Mesothelial cell of epicardium (in vitro differentiated cells): ENCODE data around the gene TGFBR1. TPM values are rescaled to one million over a fixed set of nuclear protein-coding genes. Genes with fewer than 3 reads are reported as not detected.

Experiments
- DNase-seq, 2 experiments: peaks; one replicate each; pipeline ENCODE4 v3.0.0; 2021; ENCODE audit warnings: low spot score in 2 of 2; ENCODE audit not compliant: unreplicated experiment in 2 of 2
- H3K27ac Mint-ChIP-seq: 2 replicates; pipeline ENCODE4 v1.8.0; 2021; ENCODE audit warnings: mixed read lengths
- H3K27me3 Mint-ChIP-seq: 2 replicates; pipeline ENCODE4 v1.8.0; 2021; ENCODE audit warnings: low read depth, mixed read lengths
- H3K36me3 Mint-ChIP-seq: 2 replicates; pipeline ENCODE4 v1.8.0; 2021; ENCODE audit warnings: mixed read lengths
- H3K4me1 Mint-ChIP-seq: 2 replicates; pipeline ENCODE4 v1.8.0; 2021; ENCODE audit warnings: mixed read lengths
- H3K4me3 Mint-ChIP-seq: 2 replicates; pipeline ENCODE4 v1.8.0; 2021; ENCODE audit warnings: mild to moderate bottlenecking, moderate library complexity, mixed read lengths
- H3K9me3 Mint-ChIP-seq: 2 replicates; pipeline ENCODE4 v1.8.0; 2021; ENCODE audit warnings: mixed read lengths
- total RNA-seq: library from RNA; stranded (reverse); gene quantifications from 3 replicates; pipeline ENCODE4 v1.2.1, GENCODE V29; 2021
- TF ChIP-seq, protein P1 (sequence below): fragments of 200-600 bp; sonication (generic); IDR thresholded peaks from one replicate; pipeline ENCODE4 v1.5.0; 2021; ENCODE audit warnings: antibody characterized with exemption; ENCODE audit not compliant: unreplicated experiment

The TGFBR1 gene
- total RNA-seq, 1 donor from 2014 or later = 77.5 TPM

GRCh38 chr9:99130069-99130468 lies 25.2 kb downstream of the TGFBR1 start:
- Mint-ChIP-seq H3K27me3 (no peaks in the 10 kb centered on the region), H3K9me3 (peaks cover 3% of the 10 kb centered on the region), H3K27ac (no peak overlapping the region), H3K4me3 (no peak overlapping the region), H3K4me1 (peaks cover 5% of the 10 kb centered on the region), H3K36me3 (peaks cover 12% of the 10 kb centered on the region)
- TF ChIP-seq, protein P1, sequence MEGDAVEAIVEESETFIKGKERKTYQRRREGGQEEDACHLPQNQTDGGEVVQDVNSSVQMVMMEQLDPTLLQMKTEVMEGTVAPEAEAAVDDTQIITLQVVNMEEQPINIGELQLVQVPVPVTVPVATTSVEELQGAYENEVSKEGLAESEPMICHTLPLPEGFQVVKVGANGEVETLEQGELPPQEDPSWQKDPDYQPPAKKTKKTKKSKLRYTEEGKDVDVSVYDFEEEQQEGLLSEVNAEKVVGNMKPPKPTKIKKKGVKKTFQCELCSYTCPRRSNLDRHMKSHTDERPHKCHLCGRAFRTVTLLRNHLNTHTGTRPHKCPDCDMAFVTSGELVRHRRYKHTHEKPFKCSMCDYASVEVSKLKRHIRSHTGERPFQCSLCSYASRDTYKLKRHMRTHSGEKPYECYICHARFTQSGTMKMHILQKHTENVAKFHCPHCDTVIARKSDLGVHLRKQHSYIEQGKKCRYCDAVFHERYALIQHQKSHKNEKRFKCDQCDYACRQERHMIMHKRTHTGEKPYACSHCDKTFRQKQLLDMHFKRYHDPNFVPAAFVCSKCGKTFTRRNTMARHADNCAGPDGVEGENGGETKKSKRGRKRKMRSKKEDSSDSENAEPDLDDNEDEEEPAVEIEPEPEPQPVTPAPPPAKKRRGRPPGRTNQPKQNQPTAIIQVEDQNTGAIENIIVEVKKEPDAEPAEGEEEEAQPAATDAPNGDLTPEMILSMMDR = no peak
- no peak for DNase-seq

DNA sequence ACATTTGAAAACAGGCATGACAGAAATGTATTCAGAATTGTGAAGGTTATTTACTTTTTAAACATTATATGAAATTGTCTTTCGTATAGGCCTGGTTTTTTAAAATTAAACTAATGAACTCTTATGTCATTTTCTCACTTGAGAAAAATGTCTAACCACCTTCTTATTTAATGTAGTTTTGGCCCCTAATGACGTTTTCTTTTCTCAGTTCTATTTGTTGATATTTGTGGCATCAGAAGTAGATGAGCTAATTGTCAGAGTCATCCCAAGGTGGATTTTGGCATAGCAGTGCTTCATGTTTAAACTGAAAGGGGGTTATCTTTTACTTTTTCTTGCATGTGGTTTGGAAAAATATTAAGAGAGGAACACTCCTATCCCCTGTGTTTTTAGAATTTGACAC lies 28.2 kb downstream of the TGFBR1 start:
- TF ChIP-seq, protein P1 = no peak
- Mint-ChIP-seq H3K4me1 (peaks cover 9% of the 10 kb centered on the region), H3K27ac (no peak overlapping the region), H3K27me3 (no peaks in the 10 kb centered on the region), H3K36me3 (peaks cover 14% of the 10 kb centered on the region), H3K4me3 (no peak overlapping the region), H3K9me3 (no peaks in the 10 kb centered on the region)
- no peak for DNase-seq

GRCh38 chr9:99134893-99135341 lies 30.0 kb downstream of the TGFBR1 start:
- TF ChIP-seq, protein P1 = no peak
- Mint-ChIP-seq H3K36me3 (peaks cover 24% of the 10 kb centered on the region), H3K27ac (no peak overlapping the region)

GRCh38 chr9:99135456-99135855 lies 30.5 kb downstream of the TGFBR1 start:
- H3K36me3 Mint-ChIP-seq = peaks cover 25% of the 10 kb centered on the region
- no peak overlapping the region for H3K27ac Mint-ChIP-seq
- TF ChIP-seq, protein P1 = no peak
- no peaks in the 10 kb centered on the region for H3K27me3 Mint-ChIP-seq
- DNase-seq = no peak
- no peaks in the 10 kb centered on the region for H3K9me3 Mint-ChIP-seq
- H3K4me1 Mint-ChIP-seq = peaks cover 5% of the 10 kb centered on the region
- H3K4me3 Mint-ChIP-seq = no peak overlapping the region

More at GRCh38 chr9:99134893-99135341, 30.0 kb downstream of the TGFBR1 start:
- no peak for DNase-seq
- no peak overlapping the region for H3K4me3 Mint-ChIP-seq
- H3K4me1 Mint-ChIP-seq = peaks cover 4% of the 10 kb centered on the region
- H3K27me3 Mint-ChIP-seq = no peaks in the 10 kb centered on the region
- H3K9me3 Mint-ChIP-seq = no peaks in the 10 kb centered on the region

GRCh38 chr9:99137225-99137624 lies 32.3 kb downstream of the TGFBR1 start:
- Mint-ChIP-seq H3K27ac (no peak overlapping the region), H3K4me1 (peaks cover 9% of the 10 kb centered on the region), H3K27me3 (no peaks in the 10 kb centered on the region), H3K9me3 (no peaks in the 10 kb centered on the region), H3K36me3 (peaks cover 32% of the 10 kb centered on the region), H3K4me3 (no peak overlapping the region)
- TF ChIP-seq, protein P1 = no peak
- no peak for DNase-seq

DNA sequence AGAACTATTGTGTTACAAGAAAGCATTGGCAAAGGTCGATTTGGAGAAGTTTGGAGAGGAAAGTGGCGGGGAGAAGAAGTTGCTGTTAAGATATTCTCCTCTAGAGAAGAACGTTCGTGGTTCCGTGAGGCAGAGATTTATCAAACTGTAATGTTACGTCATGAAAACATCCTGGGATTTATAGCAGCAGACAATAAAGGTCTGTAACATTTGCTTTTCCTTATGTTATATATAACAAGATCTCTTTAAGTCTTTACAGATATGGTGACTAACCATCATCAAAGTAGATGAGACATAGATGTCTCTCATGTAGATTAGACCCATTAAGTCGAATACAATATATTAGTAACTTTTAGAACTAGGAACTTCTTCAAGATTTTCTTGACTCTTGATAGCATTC lies 33.0 kb downstream of the TGFBR1 start:
- DNase-seq = no peak
- H3K9me3 Mint-ChIP-seq = no peaks in the 10 kb centered on the region
- no peak overlapping the region for H3K4me3 Mint-ChIP-seq
- peaks cover 36% of the 10 kb centered on the region for H3K36me3 Mint-ChIP-seq
- no peak overlapping the region for H3K27ac Mint-ChIP-seq
- H3K27me3 Mint-ChIP-seq = no peaks in the 10 kb centered on the region
- TF ChIP-seq, protein P1 = no peak
- peaks cover 9% of the 10 kb centered on the region for H3K4me1 Mint-ChIP-seq
